Stimulated activated CD4-positive, alpha-beta T cell treated with anti-CD3 and anti-CD28 coated beads, Interleukin-15, amount 100 ng/mL, for 1 hour (primary cell): ENCODE data around the gene AFG1L.
"Not testable (repeated sequence)": the region's sequence is repeated elsewhere in the genome, so short reads cannot be mapped to it uniquely, and the experiment has no call there.

Experiments used
- DNase-seq, 2 donors: peaks; one replicate each; pipeline ENCODE4 v3.0.0-alpha.2; 2020; ENCODE audit warnings: low read depth in 1 of 2, low spot score in 1 of 2

The AFG1L gene

GRCh38 chr6:108449717-108450116 is 154.9 kb downstream of the AFG1L start:
- DNase-seq: not testable (repeated sequence)

- DNase-seq: no peak
Observed at GRCh38 chr6:108451816-108452215, 157.0 kb downstream of the AFG1L start.

GRCh38 chr6:108452711-108453195 is 157.9 kb downstream of the AFG1L start:
- DNase-seq: no peak

- no peak for DNase-seq
Observed at GRCh38 chr6:108453601-108454185, 158.8 kb downstream of the AFG1L start.

- DNase-seq: no peak
Observed at GRCh38 chr6:108454356-108454755, 159.5 kb downstream of the AFG1L start.

- no peak for DNase-seq
Observed at GRCh38 chr6:108455688-108456087, 160.8 kb downstream of the AFG1L start.

- DNase-seq: no peak
Observed at GRCh38 chr6:108463784-108464183, 168.9 kb downstream of the AFG1L start.

- no peak for DNase-seq
Observed at GRCh38 chr6:108464418-108465097, 169.7 kb downstream of the AFG1L start.

- DNase-seq: no peak
Observed at GRCh38 chr6:108465098-108465495, 170.2 kb downstream of the AFG1L start.

GRCh38 chr6:108468346-108468745 is 173.5 kb downstream of the AFG1L start:
- DNase-seq: no peak

- no peak for DNase-seq
Observed at GRCh38 chr6:108469316-108469715, 174.5 kb downstream of the AFG1L start.

- no peak for DNase-seq
Observed at GRCh38 chr6:108473197-108473596, 178.3 kb downstream of the AFG1L start.

GRCh38 chr6:108476376-108476775 is 181.5 kb downstream of the AFG1L start:
- DNase-seq: no peak

GRCh38 chr6:108476847-108477430 is 182.1 kb downstream of the AFG1L start:
- DNase-seq: no peak

- DNase-seq: no peak
Observed at GRCh38 chr6:108482559-108482958, 187.7 kb downstream of the AFG1L start.

- DNase-seq: no peak
Observed at GRCh38 chr6:108484016-108484415, 189.2 kb downstream of the AFG1L start.

- no peak for DNase-seq
Observed at GRCh38 chr6:108489699-108490098, 194.8 kb downstream of the AFG1L start.

GRCh38 chr6:108492131-108492766 is 197.4 kb downstream of the AFG1L start:
- DNase-seq: no peak

GRCh38 chr6:108494434-108494833 is 199.6 kb downstream of the AFG1L start:
- DNase-seq: no peak

- no peak for DNase-seq
Observed at GRCh38 chr6:108497883-108498282, 203.0 kb downstream of the AFG1L start.

GRCh38 chr6:108501559-108501958 is 206.7 kb downstream of the AFG1L start:
- DNase-seq: no peak

- DNase-seq: no peak
Observed at GRCh38 chr6:108502832-108503231, 208.0 kb downstream of the AFG1L start.
